ENCODE data around the gene SPATA13. TPM values are rescaled to one million over a fixed set of nuclear protein-coding genes. Genes with fewer than 3 reads are reported as not detected.
A peak's percentile ranks its signal among the peaks of the same experiment; 100 is the strongest.

The SPATA13 gene
- total and polyA plus RNA-seq, 3 experiments from 2014 or later: 60.7 to 97.8 (median 65.1) TPM

GRCh38 chr13:24217601-24218281, 57.2 kb downstream of the SPATA13 start:
- POLR2A ChIA-PET: no interaction called here
- Histone ChIP-seq H3K4me1 (ENCODE audit: insufficient read depth, low read length) (peaks cover 6% of the 10 kb centered on the region), H3K9me3 (ENCODE audit: low read length) (no peaks in the 10 kb centered on the region), H3K4me3 (ENCODE audit: low read length) (no peak overlapping the region), H3K36me3 (ENCODE audit: insufficient read depth, low read length) (no peaks in the 10 kb centered on the region), H3K27ac (ENCODE audit: low read depth, low read length) (no peak overlapping the region), H3K27me3 (ENCODE audit: insufficient read depth, low read length, poor library complexity, severe bottlenecking) (no peaks in the 10 kb centered on the region)
- no peak for DNase-seq
- Mint-ChIP-seq H3K36me3 (peaks cover 0 to 3% (median 2%) of the 10 kb centered on the region in 3 donors), H3K9me3 (peaks cover 0 to 3% (median 0%) of the 10 kb centered on the region in 5 donors), H3K27ac (peak overlapping the region in 7 of 8 donors; percentile 3 to 89 (median 85)), H3K4me3 (peak overlapping the region in 3 of 7 donors; percentile 10 to 39 (median 17)), H3K27me3 (peaks cover 0 to 2% of the 10 kb centered on the region in 2 donors), H3K4me1 (peaks cover 16 to 27% (median 20%) of the 10 kb centered on the region in 3 donors)
- CTCF ChIA-PET: interaction anchor here (1.6 to 4.0 kb wide), 5 partner anchors 11 to 197 kb away, joined by 4 to 32 read pairs (median 9); no protein-coding TSS in a partner anchor

GRCh38 chr13:24218338-24218737, 57.8 kb downstream of the SPATA13 start:
- Mint-ChIP-seq H3K27me3 (peaks cover 0 to 2% of the 10 kb centered on the region in 2 donors), H3K27ac (peak overlapping the region in 2 of 8 donors; percentile 33 to 51), H3K4me3 (no peak overlapping the region), H3K4me1 (peaks cover 16 to 28% (median 20%) of the 10 kb centered on the region in 3 donors), H3K36me3 (peaks cover 0 to 2% (median 0%) of the 10 kb centered on the region in 3 donors), H3K9me3 (peaks cover 0 to 3% (median 0%) of the 10 kb centered on the region in 5 donors)
- DNase-seq: no peak
- peaks cover 6% of the 10 kb centered on the region for H3K4me1 ChIP-seq (ENCODE audit: insufficient read depth, low read length)
- ChIA-PET POLR2A (no interaction called here), CTCF (interaction anchor here (0.9 to 4.0 kb wide), 7 partner anchors 10 to 330 kb away, joined by 3 to 32 read pairs (median 6); no protein-coding TSS in a partner anchor)
- no peaks in the 10 kb centered on the region for H3K36me3 ChIP-seq (ENCODE audit: insufficient read depth, low read length)
- H3K27ac ChIP-seq (ENCODE audit: low read depth, low read length): no peak overlapping the region
- H3K4me3 ChIP-seq (ENCODE audit: low read length): no peak overlapping the region
- no peaks in the 10 kb centered on the region for H3K27me3 ChIP-seq (ENCODE audit: insufficient read depth, low read length, poor library complexity, severe bottlenecking)
- H3K9me3 ChIP-seq (ENCODE audit: low read length): no peaks in the 10 kb centered on the region

- POLR2A ChIA-PET: no interaction called here
- H3K27ac Mint-ChIP-seq: no peak overlapping the region
Observed at GRCh38 chr13:24218977-24219376, 58.5 kb downstream of the SPATA13 start.

GRCh38 chr13:24220086-24220703, 59.7 kb downstream of the SPATA13 start:
- H3K36me3 ChIP-seq (ENCODE audit: insufficient read depth, low read length): no peaks in the 10 kb centered on the region
- peak overlapping the region in 1 of 7 donors; percentile 18 for H3K4me3 Mint-ChIP-seq
- H3K27ac Mint-ChIP-seq: no peak overlapping the region
- peaks cover 28 to 46% (median 34%) of the 10 kb centered on the region in 3 donors for H3K4me1 Mint-ChIP-seq
- H3K4me3 ChIP-seq (ENCODE audit: low read length): no peak overlapping the region
- ChIA-PET POLR2A (no interaction called here), CTCF (interaction anchor here (0.5 to 4.0 kb wide), 8 partner anchors 8 to 301 kb away, joined by 3 to 32 read pairs (median 4); no protein-coding TSS in a partner anchor)
- H3K27ac ChIP-seq (ENCODE audit: low read depth, low read length): no peak overlapping the region
- peaks cover 16% of the 10 kb centered on the region for H3K4me1 ChIP-seq (ENCODE audit: insufficient read depth, low read length)
- no peaks in the 10 kb centered on the region for H3K27me3 Mint-ChIP-seq
- peaks cover 0 to 3% (median 0%) of the 10 kb centered on the region in 5 donors for H3K9me3 Mint-ChIP-seq
- H3K36me3 Mint-ChIP-seq: peaks cover 0 to 2% (median 2%) of the 10 kb centered on the region in 3 donors
- H3K27me3 ChIP-seq (ENCODE audit: insufficient read depth, low read length, poor library complexity, severe bottlenecking): no peaks in the 10 kb centered on the region
- no peaks in the 10 kb centered on the region for H3K9me3 ChIP-seq (ENCODE audit: low read length)
- peak in 4 of 5 donors; percentile 39 to 69 (median 64) for DNase-seq

More at GRCh38 chr13:24218977-24219376, 58.5 kb downstream of the SPATA13 start:
- H3K36me3 Mint-ChIP-seq: peaks cover 0 to 2% (median under 1%) of the 10 kb centered on the region in 3 donors
- DNase-seq: no peak
- H3K9me3 Mint-ChIP-seq: peaks cover 0 to 3% (median 0%) of the 10 kb centered on the region in 5 donors
- peaks cover 16 to 34% (median 22%) of the 10 kb centered on the region in 3 donors for H3K4me1 Mint-ChIP-seq
- H3K27me3 ChIP-seq (ENCODE audit: insufficient read depth, low read length, poor library complexity, severe bottlenecking): no peaks in the 10 kb centered on the region
- H3K27me3 Mint-ChIP-seq: peaks cover 0 to 2% of the 10 kb centered on the region in 2 donors
- no peaks in the 10 kb centered on the region for H3K9me3 ChIP-seq (ENCODE audit: low read length)
- H3K4me1 ChIP-seq (ENCODE audit: insufficient read depth, low read length): peaks cover 6% of the 10 kb centered on the region
- no peak overlapping the region for H3K4me3 Mint-ChIP-seq
- H3K36me3 ChIP-seq (ENCODE audit: insufficient read depth, low read length): no peaks in the 10 kb centered on the region
- no peak overlapping the region for H3K27ac ChIP-seq (ENCODE audit: low read depth, low read length)
- H3K4me3 ChIP-seq (ENCODE audit: low read length): no peak overlapping the region
- CTCF ChIA-PET: interaction anchor here (0.7 to 4.0 kb wide), 12 partner anchors 9 to 331 kb away, joined by 3 to 32 read pairs (median 4); no protein-coding TSS in a partner anchor

- ChIA-PET CTCF (interaction anchor here (0.6 to 4.0 kb wide), 4 partner anchors 7 to 168 kb away, joined by 3 to 32 read pairs (median 12); no protein-coding TSS in a partner anchor), POLR2A (no interaction called here)
- Histone ChIP-seq H3K4me1 (ENCODE audit: insufficient read depth, low read length) (peaks cover 19% of the 10 kb centered on the region), H3K27ac (ENCODE audit: low read depth, low read length) (no peak overlapping the region), H3K4me3 (ENCODE audit: low read length) (no peak overlapping the region), H3K27me3 (ENCODE audit: insufficient read depth, low read length, poor library complexity, severe bottlenecking) (no peaks in the 10 kb centered on the region), H3K36me3 (ENCODE audit: insufficient read depth, low read length) (no peaks in the 10 kb centered on the region), H3K9me3 (ENCODE audit: low read length) (no peaks in the 10 kb centered on the region)
- Mint-ChIP-seq H3K27me3 (no peaks in the 10 kb centered on the region), H3K9me3 (peaks cover 0 to 3% (median 0%) of the 10 kb centered on the region in 5 donors), H3K36me3 (peaks cover 0 to 2% (median 2%) of the 10 kb centered on the region in 3 donors), H3K4me3 (peak overlapping the region in 2 of 7 donors; percentile 10 to 25), H3K27ac (peak overlapping the region in 2 of 8 donors; percentile 55 to 68), H3K4me1 (peaks cover 35 to 54% (median 42%) of the 10 kb centered on the region in 3 donors)
- DNase-seq: no peak
Observed at GRCh38 chr13:24221007-24221406, 60.5 kb downstream of the SPATA13 start.

GRCh38 chr13:24222756-24223155, 62.2 kb downstream of the SPATA13 start:
- Mint-ChIP-seq H3K36me3 (peaks cover 0 to 2% (median 0%) of the 10 kb centered on the region in 3 donors), H3K27ac (no peak overlapping the region), H3K4me1 (peaks cover 27 to 54% (median 34%) of the 10 kb centered on the region in 3 donors), H3K4me3 (no peak overlapping the region), H3K9me3 (no peaks in the 10 kb centered on the region), H3K27me3 (no peaks in the 10 kb centered on the region)
- Histone ChIP-seq H3K27me3 (ENCODE audit: insufficient read depth, low read length, poor library complexity, severe bottlenecking) (no peaks in the 10 kb centered on the region), H3K9me3 (ENCODE audit: low read length) (no peaks in the 10 kb centered on the region), H3K36me3 (ENCODE audit: insufficient read depth, low read length) (no peaks in the 10 kb centered on the region), H3K27ac (ENCODE audit: low read depth, low read length) (no peak overlapping the region), H3K4me3 (ENCODE audit: low read length) (no peak overlapping the region), H3K4me1 (ENCODE audit: insufficient read depth, low read length) (peaks cover 14% of the 10 kb centered on the region)
- CTCF ChIA-PET: interaction anchor here (1.6 kb wide), 1 partner anchor 9 kb away, joined by 3 read pairs; no protein-coding TSS in a partner anchor
- POLR2A ChIA-PET: no interaction called here
- DNase-seq: no peak

GRCh38 chr13:24223341-24224231, 63.1 kb downstream of the SPATA13 start:
- Histone ChIP-seq H3K36me3 (ENCODE audit: insufficient read depth, low read length) (no peaks in the 10 kb centered on the region), H3K4me1 (ENCODE audit: insufficient read depth, low read length) (peaks cover 12% of the 10 kb centered on the region), H3K4me3 (ENCODE audit: low read length) (peak overlapping the region; percentile 39), H3K9me3 (ENCODE audit: low read length) (no peaks in the 10 kb centered on the region), H3K27me3 (ENCODE audit: insufficient read depth, low read length, poor library complexity, severe bottlenecking) (no peaks in the 10 kb centered on the region), H3K27ac (ENCODE audit: low read depth, low read length) (no peak overlapping the region)
- CTCF ChIA-PET: interaction anchor here (1.0 to 1.7 kb wide), 9 partner anchors 8 to 302 kb away, joined by 3 to 5 read pairs (median 3); no protein-coding TSS in a partner anchor
- no peaks in the 10 kb centered on the region for H3K9me3 Mint-ChIP-seq
- peaks cover 0 to 2% (median 0%) of the 10 kb centered on the region in 3 donors for H3K36me3 Mint-ChIP-seq
- peaks cover 26 to 49% (median 33%) of the 10 kb centered on the region in 3 donors for H3K4me1 Mint-ChIP-seq
- peak in 2 of 5 donors; percentile 24 to 58 for DNase-seq
- POLR2A ChIA-PET: interaction anchor here (0.5 to 1.1 kb wide), 2 partner anchors 31 to 69 kb away, joined by 3 to 4 read pairs; no protein-coding TSS in a partner anchor
- peak overlapping the region; percentile 82 to 97 (median 93) for H3K4me3 Mint-ChIP-seq
- H3K27ac Mint-ChIP-seq: peak overlapping the region; percentile 72 to 98 (median 91)
- no peaks in the 10 kb centered on the region for H3K27me3 Mint-ChIP-seq
